Urinary bladder (tissue), 4 donors: ENCODE data around the gene OLA1. TPM values are rescaled to one million over a fixed set of nuclear protein-coding genes. Genes with fewer than 3 reads are reported as not detected.

Experiments used
- DNase-seq: peaks from one replicate; pipeline ENCODE4 v3.0.0-alpha.2; 2015; ENCODE audit errors: extremely low spot score
- H3K27ac ChIP-seq: one replicate; pipeline ENCODE4 v1.5.1; 2013; ENCODE audit warnings: low read depth, mild to moderate bottlenecking, moderate library complexity
- H3K36me3 ChIP-seq: one replicate; pipeline ENCODE4 v1.6.1; 2013; ENCODE audit warnings: mild to moderate bottlenecking, moderate library complexity; ENCODE audit not compliant: insufficient read depth
- H3K4me1 ChIP-seq: one replicate; pipeline ENCODE4 v1.6.1; 2013; ENCODE audit warnings: mild to moderate bottlenecking, moderate library complexity; ENCODE audit not compliant: insufficient read depth
- H3K4me3 ChIP-seq: one replicate; pipeline ENCODE4 v1.5.1; 2013; ENCODE audit warnings: low read depth, low read length
- WGBS: extraction: QIAGEN DNeasy Blood & Tissue Kit; methylation state at CpG from one replicate; pipeline ENCODE4 v1.1.7; 2013; 5-methylcytosine and 5-hydroxymethylcytosine counted together
- polyA plus RNA-seq: library from polyadenylated mRNA; stranded (reverse); fragments of 200-250 nt; gene quantifications from one replicate; pipeline ENCODE4 v1.2.3, GENCODE V29; 2013
- total RNA-seq: library from RNA; depleted of rRNA; stranded (reverse); fragments of >200 nt; gene quantifications from one replicate; pipeline ENCODE4 v1.2.3, GENCODE V29; 2014
- donor health status: healthy with polysubstance abuse.
- donor health status: healthy.

The OLA1 gene
- total and polyA plus RNA-seq, 2 donors: 51.1 to 68.3 TPM

DNA sequence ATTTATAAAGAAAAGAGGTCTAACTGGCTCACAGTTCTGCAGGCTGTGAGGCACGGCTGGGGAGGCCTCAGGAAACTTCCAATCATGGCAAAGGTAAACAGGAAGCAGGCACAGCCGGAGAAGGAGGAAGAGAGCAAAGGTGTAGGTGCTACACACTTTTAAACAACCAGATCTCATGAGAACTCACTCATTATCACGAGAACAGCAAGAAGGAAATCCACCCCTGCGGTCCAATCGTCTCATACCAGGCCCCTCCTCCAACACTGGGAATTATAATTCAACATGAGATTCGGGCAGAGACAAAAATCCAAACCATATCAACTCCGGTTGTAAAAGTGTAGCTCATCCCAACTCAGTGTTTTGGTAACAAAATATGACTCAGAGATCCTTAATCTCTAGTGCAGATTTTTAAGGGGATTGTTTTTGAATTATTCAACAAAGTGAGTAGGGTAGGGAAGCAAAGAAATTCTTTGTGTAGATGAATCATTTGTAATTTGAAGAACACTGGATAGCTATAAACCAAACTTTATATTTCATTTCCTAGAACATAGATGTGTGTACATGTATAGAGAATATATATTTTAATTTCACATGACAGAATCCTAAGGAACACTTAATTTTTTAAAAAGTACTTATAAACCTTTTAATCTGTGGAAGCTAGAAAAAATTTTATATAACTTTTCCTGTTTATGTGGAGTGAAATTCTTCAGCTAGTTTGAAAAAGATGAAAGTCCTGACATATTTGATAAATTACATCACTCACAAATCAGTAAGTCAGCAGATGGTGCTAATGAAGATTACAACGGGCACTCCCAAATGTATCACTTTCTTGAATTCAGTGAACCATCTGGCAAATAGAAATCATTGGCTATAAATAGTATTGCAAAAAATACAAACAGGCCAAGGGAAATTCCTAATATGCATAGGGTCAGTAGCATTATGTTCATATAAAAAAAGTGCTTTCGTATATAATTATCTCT, 130.1 kb downstream of the OLA1 start:
- no peak overlapping the region for H3K27ac ChIP-seq
- WGBS: 41% methylated on average over 9 of the region's 9 CpGs
- H3K4me3 ChIP-seq: no peak overlapping the region
- H3K4me1 ChIP-seq: no peaks in the 10 kb centered on the region
- no peak for DNase-seq
- no peaks in the 10 kb centered on the region for H3K36me3 ChIP-seq

DNA sequence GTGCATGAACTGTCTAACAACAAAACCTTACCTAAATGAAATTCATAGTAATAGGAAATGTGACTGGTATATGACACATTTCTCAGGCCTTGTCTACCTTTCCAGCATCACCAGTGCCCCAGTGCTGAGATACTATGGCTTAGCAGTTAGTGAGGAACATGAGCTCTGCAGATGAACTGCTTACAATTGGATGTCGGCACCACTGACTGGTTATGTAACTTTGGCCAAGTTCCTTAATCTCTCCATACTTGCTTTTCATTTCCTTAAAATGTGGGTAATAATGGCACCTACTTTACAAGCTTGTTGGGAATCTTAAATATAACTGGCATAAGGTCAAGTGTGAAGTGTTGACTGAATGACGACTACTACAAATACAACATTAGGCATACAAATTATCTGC, 136.3 kb downstream of the OLA1 start:
- Histone ChIP-seq H3K27ac (no peak overlapping the region), H3K36me3 (no peaks in the 10 kb centered on the region), H3K4me3 (no peak overlapping the region), H3K4me1 (no peaks in the 10 kb centered on the region)
- 90% methylated on average over 2 of the region's 2 CpGs for WGBS
- DNase-seq: no peak

DNA sequence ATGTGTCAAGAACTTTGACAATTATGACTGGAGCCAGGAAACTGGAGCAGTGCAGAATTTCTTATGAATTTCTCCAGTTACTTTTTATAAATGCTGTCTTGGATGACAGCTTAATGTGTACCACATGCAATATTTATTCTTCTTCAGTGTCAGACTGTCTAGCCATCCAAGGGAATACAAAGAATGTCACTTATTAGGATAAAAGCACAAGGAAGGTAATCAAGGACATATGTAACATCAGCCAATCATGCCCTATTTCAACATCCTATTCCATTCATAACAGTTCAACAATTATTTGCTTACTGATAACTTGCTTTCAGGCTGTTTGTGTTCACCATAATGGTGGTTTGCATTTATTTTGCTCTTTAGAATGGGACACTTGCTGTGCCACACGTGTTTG, 139.8 kb downstream of the OLA1 start:
- no peaks in the 10 kb centered on the region for H3K4me1 ChIP-seq
- H3K27ac ChIP-seq: no peak overlapping the region
- no peaks in the 10 kb centered on the region for H3K36me3 ChIP-seq
- 88% methylated on average over 1 of the region's 1 CpG for WGBS
- no peak overlapping the region for H3K4me3 ChIP-seq
- DNase-seq: no peak

DNA sequence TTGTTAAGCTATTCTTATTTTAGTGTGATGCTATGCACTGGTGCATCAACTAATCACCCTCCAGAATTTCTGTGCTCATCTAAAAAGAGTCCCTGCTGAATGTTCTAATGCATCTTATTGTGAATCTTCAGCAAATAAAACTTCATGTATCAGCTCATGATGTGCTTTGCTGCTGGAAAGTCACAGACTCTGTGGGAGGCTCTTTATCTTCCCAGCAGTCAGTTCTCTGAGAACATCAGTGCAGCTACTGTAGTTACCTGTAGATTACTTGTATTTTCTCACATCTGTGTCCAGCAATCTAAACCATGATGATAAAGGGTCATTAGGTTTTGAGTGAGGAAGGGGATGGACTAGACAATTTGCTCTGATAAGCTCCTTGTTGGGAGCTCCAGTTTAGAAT, 141.6 kb downstream of the OLA1 start:
- H3K4me3 ChIP-seq: no peak overlapping the region
- no peaks in the 10 kb centered on the region for H3K36me3 ChIP-seq
- H3K27ac ChIP-seq: no peak overlapping the region
- H3K4me1 ChIP-seq: no peaks in the 10 kb centered on the region
- DNase-seq: no peak

DNA sequence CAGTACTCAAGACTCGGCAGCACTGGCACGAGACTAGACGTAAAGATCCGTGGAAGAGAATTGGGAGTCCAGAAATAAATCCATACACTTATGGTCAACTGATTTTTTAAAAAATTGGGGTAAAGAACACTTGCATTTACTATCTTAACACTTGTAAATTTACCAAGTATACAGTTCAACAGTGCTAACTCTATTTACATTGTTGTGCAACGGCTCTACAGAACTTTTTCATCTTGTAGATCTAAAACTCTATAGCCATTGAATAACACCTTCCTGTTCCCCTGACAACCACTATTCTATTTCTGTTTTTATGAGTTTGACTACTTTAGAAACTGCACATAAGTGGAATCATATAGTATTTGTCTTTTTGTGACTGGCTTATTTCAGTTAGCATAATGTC, 153.8 kb downstream of the OLA1 start:
- Histone ChIP-seq H3K4me1 (no peaks in the 10 kb centered on the region), H3K4me3 (no peak overlapping the region), H3K27ac (no peak overlapping the region), H3K36me3 (no peaks in the 10 kb centered on the region)
- WGBS: 91% methylated on average over 5 of the region's 5 CpGs
- DNase-seq: no peak

DNA sequence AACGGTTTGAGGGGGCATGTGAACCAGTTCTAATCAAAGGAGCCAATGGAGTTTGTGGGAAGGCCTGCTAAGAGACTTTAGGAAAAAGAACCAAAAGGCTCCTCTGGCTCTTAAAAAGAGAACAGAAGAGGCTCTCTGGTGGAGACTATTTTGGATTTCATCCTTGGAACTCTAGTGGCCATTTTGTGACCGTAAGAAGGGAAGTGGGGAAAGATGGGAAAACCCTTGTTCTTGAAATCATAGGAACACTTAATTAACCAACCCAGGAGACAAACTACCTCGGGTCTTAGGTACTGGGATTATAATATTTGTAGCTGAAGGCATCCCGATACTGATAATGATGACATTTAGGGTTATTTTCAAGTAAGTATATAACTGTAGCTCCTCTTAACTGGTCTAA, 157.9 kb downstream of the OLA1 start:
- no peaks in the 10 kb centered on the region for H3K4me1 ChIP-seq
- H3K4me3 ChIP-seq: no peak overlapping the region
- WGBS: 87% methylated on average over 4 of the region's 4 CpGs
- no peak overlapping the region for H3K27ac ChIP-seq
- no peak for DNase-seq
- H3K36me3 ChIP-seq: peaks cover 1% of the 10 kb centered on the region

DNA sequence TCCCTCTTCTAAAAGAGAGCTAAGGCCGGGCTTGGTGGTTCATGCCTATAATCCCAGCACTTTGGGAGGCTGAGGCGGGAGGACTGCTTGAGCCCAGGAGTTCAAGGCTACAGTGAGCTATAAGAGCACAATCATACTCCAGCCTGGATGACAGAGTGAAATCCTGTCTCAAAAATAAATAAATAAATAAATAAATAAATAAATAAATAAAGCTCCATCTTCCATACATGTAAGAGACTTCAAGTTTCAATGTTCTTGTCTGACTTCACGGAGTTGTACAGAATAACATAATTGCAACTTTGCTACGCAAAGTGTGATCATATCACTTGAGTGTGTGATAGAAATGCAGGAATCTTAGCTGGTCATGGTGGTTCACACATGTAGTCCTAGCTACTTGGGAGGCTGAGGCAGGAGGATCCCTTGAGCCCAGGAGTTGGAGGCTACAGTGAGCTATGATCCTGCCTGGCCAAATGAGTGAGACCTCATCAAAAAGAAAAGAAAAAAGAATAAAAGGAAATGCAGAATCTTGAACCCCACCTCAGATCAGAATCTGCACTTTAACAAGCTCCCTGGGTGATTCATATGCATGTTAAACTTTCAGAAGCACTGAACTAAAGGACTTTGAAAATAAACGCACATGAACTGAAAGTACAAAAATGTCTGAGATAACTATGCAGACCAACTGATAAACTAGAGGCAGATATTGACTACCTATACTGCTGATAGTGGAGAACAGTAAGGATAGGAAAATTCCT, 159.4 kb downstream of the OLA1 start:
- Histone ChIP-seq H3K4me3 (no peak overlapping the region), H3K36me3 (peaks cover 1% of the 10 kb centered on the region), H3K27ac (no peak overlapping the region), H3K4me1 (no peaks in the 10 kb centered on the region)
- no peak for DNase-seq
- WGBS: 91% methylated on average over 5 of the region's 5 CpGs

DNA sequence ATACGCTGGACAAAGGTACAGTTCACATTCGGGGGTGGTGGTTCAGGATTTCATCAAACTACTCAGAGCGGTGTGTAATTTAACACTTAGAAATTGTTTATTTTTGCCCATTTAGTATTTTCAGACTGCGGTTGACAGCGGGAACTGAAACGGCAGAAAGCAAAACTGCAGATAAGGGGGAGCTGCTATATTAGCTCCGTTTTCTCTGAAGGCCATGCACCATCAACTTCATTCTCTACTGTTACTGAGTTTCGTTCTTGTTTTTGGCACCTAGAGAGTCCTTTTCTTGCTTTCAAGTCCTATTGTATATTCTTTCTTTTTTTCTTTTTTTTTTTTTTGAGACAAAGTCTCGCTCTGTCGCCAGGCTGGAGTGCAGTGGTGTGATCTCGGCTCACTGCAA, 161.6 kb downstream of the OLA1 start:
- WGBS: 98% methylated on average over 11 of the region's 11 CpGs
- DNase-seq: no peak
- H3K4me3 ChIP-seq: no peak overlapping the region
- H3K4me1 ChIP-seq: no peaks in the 10 kb centered on the region
- H3K27ac ChIP-seq: no peak overlapping the region
- peaks cover 1% of the 10 kb centered on the region for H3K36me3 ChIP-seq

DNA sequence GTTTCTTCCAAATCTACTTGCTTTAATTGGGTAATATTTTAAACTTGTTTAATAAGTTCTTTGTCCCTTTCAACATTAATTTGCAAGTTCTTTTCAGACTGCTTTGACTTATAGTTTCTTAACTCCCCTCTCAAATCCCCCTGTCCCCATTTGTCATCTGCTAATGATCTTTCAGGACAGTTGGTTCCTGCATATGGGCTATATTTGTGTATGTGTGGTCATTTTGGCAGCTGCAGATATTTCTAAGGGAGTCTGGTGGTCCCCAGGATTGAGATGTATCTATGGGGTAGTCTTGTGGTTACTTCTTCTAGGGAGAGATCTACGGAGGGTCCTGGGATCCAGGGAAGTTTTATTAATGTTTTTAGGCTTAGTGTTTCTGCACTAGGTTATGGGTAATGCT, 162.6 kb downstream of the OLA1 start:
- Histone ChIP-seq H3K27ac (no peak overlapping the region), H3K4me3 (no peak overlapping the region), H3K36me3 (peaks cover 1% of the 10 kb centered on the region), H3K4me1 (no peaks in the 10 kb centered on the region)
- 91% methylated on average over 1 of the region's 1 CpG for WGBS
- DNase-seq: no peak

DNA sequence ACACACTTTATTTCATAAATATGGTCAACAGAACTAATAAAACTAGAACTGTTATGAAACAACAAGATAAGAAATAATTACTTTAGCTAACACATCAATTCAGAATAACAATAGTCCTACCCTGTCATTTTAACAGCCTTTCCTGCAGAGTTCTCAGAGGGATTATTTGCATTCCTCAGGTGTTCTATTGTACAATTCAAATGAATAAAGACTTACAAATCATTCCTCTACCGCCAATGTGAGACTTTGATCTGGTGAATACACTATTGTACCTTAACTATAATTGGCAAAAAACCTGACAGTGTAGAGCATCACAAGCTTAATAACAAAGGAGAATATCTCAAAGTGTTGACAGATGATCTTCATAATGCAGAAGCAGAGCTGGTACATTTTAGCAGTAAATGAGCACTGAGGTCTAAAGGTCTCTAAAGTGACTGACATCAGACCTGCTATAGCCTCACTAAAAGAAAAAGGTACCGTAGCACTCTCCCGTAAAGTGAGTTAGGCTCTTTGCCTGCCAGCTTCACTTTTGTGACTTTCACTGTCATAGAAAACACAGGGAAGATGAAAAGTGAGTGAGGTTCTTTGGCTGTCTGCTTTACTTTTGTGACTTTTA, 164.4 kb downstream of the OLA1 start:
- DNase-seq: no peak
- Histone ChIP-seq H3K4me3 (no peak overlapping the region), H3K4me1 (no peaks in the 10 kb centered on the region), H3K27ac (no peak overlapping the region), H3K36me3 (peaks cover 1% of the 10 kb centered on the region)
- WGBS: 90% methylated on average over 3 of the region's 3 CpGs

DNA sequence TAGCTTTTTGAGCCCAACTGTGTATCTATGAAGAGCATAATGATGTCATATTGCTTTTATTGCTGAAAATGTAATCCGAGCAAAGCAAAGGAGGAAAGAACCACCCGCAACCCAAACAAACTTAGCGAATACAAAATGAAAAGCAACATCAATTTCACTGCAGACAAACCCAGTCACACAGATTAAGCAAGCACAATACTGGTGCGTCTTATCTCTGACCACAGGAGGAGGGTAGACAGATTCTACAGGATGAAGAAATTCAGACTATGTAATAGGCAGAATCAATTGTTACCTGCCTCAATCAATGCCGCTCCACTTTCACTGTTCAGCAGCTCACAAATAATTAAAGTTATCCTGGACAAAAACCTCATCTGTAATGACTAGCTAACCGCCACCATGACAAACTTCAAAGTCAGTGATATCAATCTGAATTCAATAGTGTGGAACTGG, 167.6 kb downstream of the OLA1 start:
- no peak overlapping the region for H3K4me3 ChIP-seq
- H3K4me1 ChIP-seq: no peaks in the 10 kb centered on the region
- H3K36me3 ChIP-seq: no peaks in the 10 kb centered on the region
- no peak for DNase-seq
- H3K27ac ChIP-seq: no peak overlapping the region
- WGBS: 89% methylated on average over 6 of the region's 6 CpGs

DNA sequence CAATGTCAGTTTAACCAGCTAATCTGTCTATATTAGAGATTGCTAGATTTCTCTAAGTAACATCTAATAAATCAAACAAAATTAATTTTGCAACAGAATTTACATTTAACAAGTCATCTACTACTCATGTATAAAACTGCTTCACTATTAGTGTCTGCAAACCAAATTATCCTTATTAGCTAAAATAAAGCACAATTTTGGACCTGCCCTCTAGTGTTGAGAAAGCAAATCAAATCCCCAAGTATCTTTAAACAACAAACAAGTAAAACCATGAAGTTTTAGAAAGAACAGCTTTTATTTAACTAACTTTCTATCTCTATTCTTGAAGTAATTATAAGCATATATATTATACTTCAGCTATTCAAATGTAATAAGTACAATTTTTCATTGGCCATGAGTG, 170.1 kb downstream of the OLA1 start:
- Histone ChIP-seq H3K36me3 (no peaks in the 10 kb centered on the region), H3K4me1 (no peaks in the 10 kb centered on the region), H3K4me3 (no peak overlapping the region), H3K27ac (no peak overlapping the region)
- no peak for DNase-seq

DNA sequence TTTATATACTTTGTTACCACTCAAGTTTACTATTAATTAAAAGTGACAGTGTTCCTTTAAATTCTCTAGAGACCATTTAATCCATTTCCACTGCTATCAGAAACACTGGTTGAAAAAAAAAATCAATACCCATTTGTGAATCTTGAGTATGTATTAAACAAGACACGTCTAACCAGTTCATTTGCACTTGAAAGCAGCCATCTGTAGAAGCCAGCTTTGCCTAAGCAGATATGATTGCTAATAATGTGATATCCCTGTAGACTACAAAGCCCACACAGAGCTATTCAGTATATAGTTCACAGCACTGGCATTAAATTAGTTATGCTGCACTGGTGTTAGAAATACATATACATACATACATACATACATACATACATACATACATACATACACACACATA, 171.4 kb downstream of the OLA1 start:
- no peak overlapping the region for H3K4me3 ChIP-seq
- H3K27ac ChIP-seq: no peak overlapping the region
- H3K36me3 ChIP-seq: no peaks in the 10 kb centered on the region
- WGBS: 77% methylated on average over 1 of the region's 1 CpG
- DNase-seq: no peak
- no peaks in the 10 kb centered on the region for H3K4me1 ChIP-seq

DNA sequence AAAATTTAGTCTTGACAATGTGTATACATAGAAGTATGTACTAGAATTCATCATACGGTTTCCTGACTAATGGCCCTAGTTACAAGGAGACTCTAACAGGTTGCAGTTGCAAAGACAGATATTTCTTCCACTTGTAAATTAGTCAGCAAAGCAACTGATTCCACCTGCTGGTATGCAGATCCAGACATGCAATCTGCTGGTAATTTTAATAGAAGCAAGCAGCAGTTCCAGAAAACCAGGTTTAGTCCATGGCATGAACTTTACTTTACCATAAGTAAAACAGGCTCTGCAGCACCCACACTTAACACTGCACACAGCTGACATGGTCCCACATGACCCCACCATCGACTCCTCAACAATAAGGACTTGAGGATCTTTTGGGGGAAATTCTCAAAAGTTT, 172.3 kb downstream of the OLA1 start:
- Histone ChIP-seq H3K36me3 (no peaks in the 10 kb centered on the region), H3K4me1 (no peaks in the 10 kb centered on the region), H3K4me3 (no peak overlapping the region), H3K27ac (no peak overlapping the region)
- no peak for DNase-seq
- WGBS: 51% methylated on average over 2 of the region's 2 CpGs
